Ovary (tissue), 9 donors: ENCODE data around the gene TK2. TPM values are rescaled to one million over a fixed set of nuclear protein-coding genes. Genes with fewer than 3 reads are reported as not detected.

Experiments
- polyA plus RNA-seq, 2 donors: library from polyadenylated mRNA; stranded (reverse); fragments of 200-250 nt in 1 of 2; fragments of 350-450 nt in 1 of 2; fragmentation: Illumina TruSeq in 1 of 2; extraction: RNeasy Lipid Tissue Mini Kit (QIAGEN cat#74804) in 1 of 2; gene quantifications; one replicate each; pipeline ENCODE4 v1.2.3, GENCODE V29; 2013 to 2014
- small RNA-seq: library from RNA; depleted of rRNA; stranded (forward); fragments of <200 nt; gene quantifications from one replicate; pipeline ENCODE3, GENCODE V24; 2016
- total RNA-seq, 7 donors: library from RNA; depleted of rRNA in 2 of 7; stranded (reverse); fragments of >200 nt in 2 of 7; fragmentation: NEBNext Ultra II Directional in 3 of 7; extraction: Animal tissue kit (Norgen Biotek cat#: 25700) in 3 of 7; gene quantifications; one replicate each; pipeline versions ENCODE4 v1.1.0 to v1.2.4, GENCODE V29; 2016 to 2023
- donor health status: DM: no; HTN: no; CAD: no; lungs with moderate emphysema.
- donor health status: DM: no; HTN: no; CAD: no.
- donor health status: Bipolar disorder and iron deficiency.
- donor health status: DM: yes; HTN: yes; CAD: no.
- donor health status: DM: no; HTN: no; CAD: no.
- donor health status: DM: yes; HTN: yes; CAD: no.

TK2 gene
- total and polyA plus RNA-seq, 9 donors, result 17.0 to 80.6 (median 34.0) TPM

Small RNAs within 50 kb of the gene (small RNA-seq; reads per million reads assigned to genes)
- gene CKLF-CMTM1, result not detected

Other genes with a start within 250 kb of the TK2 start
- gene CDH5, start 183.4 kb downstream of the TK2 start, total RNA-seq, result 10 to 100 TPM in 4 of 7 donors, 1 to 10 TPM in 3; 6.0 to 24.7 (median 10.8) TPM
- gene CDH5, start 183.4 kb downstream of the TK2 start, polyA plus RNA-seq, result 10 to 100 TPM; 18.7 to 36.8 TPM
- gene BEAN1, start 122.8 kb downstream of the TK2 start, total RNA-seq, result 1 to 10 TPM in 2 of 7 donors, under 1 TPM in 4, not detected in 1; 0.15 to 2.2 (median 0.54) TPM
- under 1 TPM; 0.62 to 0.72 TPM for gene BEAN1, start 122.8 kb downstream of the TK2 start, polyA plus RNA-seq
- 10 to 100 TPM; 22.3 to 46.8 (median 30.6) TPM for gene CKLF, start 2.5 kb upstream of the TK2 start, total RNA-seq
- 10 to 100 TPM; 34.2 to 36.7 TPM for gene CKLF, start 2.5 kb upstream of the TK2 start, polyA plus RNA-seq
- gene CMTM1, start 16.3 kb upstream of the TK2 start, total RNA-seq, result 1 to 10 TPM; 1.0 to 7.1 (median 4.9) TPM
- gene CMTM1, start 16.3 kb upstream of the TK2 start, polyA plus RNA-seq, result under 1 TPM; 0.22 to 0.54 TPM
- 1 to 10 TPM in 1 of 7 donors, under 1 TPM in 1, not detected in 5; 0.38 to 1.8 TPM for gene CMTM2, start 29.3 kb upstream of the TK2 start, total RNA-seq
- under 1 TPM in 1 of 2 donors, not detected in 1; 0.21 TPM for gene CMTM2, start 29.3 kb upstream of the TK2 start, polyA plus RNA-seq
- 10 to 100 TPM; 22.9 to 60.5 (median 43.2) TPM for gene CMTM3, start 54.6 kb upstream of the TK2 start, total RNA-seq
- gene CMTM3, start 54.6 kb upstream of the TK2 start, polyA plus RNA-seq, result 10 to 100 TPM; 36.7 to 43.5 TPM
- 10 to 100 TPM; 12.2 to 47.1 (median 15.1) TPM for gene CMTM4, start 146.6 kb upstream of the TK2 start, total RNA-seq
- gene CMTM4, start 146.6 kb upstream of the TK2 start, polyA plus RNA-seq, result 1 to 10 TPM; 5.4 to 9.2 TPM
- gene DYNC1LI2, start 201.5 kb upstream of the TK2 start, total RNA-seq, result 100 to 1,000 TPM in 3 of 7 donors, 10 to 100 TPM in 4; 71.3 to 116 (median 94.8) TPM
- 10 to 100 TPM; 44.3 to 91.3 TPM for gene DYNC1LI2, start 201.5 kb upstream of the TK2 start, polyA plus RNA-seq